Measurements from ENCODE around the gene CNIH1. TPM values are rescaled to one million over a fixed set of nuclear protein-coding genes. Genes with fewer than 3 reads are reported as not detected.
A peak's percentile ranks its signal among the peaks of the same experiment; 100 is the strongest.
"Not testable (repeated sequence)": the region's sequence is repeated elsewhere in the genome, so short reads cannot be mapped to it uniquely, and the experiment has no call there.

The CNIH1 gene
- total and polyA plus RNA-seq, 2 of the 13 experiments (the other 11 are each of a cell fraction or from before 2014, with no cell fraction given), result 166 to 421 TPM

- H2AFZ ChIP-seq (ENCODE audit: low read length); H3K4me3 ChIP-seq (replicated peaks in 1 of 3; ENCODE audit: insufficient read depth in 1 of 3, low read depth in 2 of 3, low read length in 3 of 3); in situ Hi-C loops (cut with HindIII; ENCODE audit: extremely low pct_ligation_motif_present, low pct_unique_long_range_greater_than_20kb); FAIRE-seq; H3K27me3 ChIP-seq (ENCODE audit: control insufficient read depth in 1 of 2, insufficient read depth in 2 of 2, low read length in 2 of 2); H3K27ac ChIP-seq (ENCODE audit: extremely low read length, insufficient read depth, low read length); CTCF ChIA-PET (ENCODE audit: low intra/inter-chr PET ratio, low total read pairs); BruUV-seq (replicated peaks); DNase-seq (ENCODE audit: low spot score); H3K9me3 ChIP-seq (ENCODE audit: low read length); ATAC-seq; intact Hi-C loops (cut with micrococcal nuclease; ENCODE audit: unreplicated experiment); H3K9ac ChIP-seq (ENCODE audit: insufficient read depth, low read depth, low read length): not testable (repeated sequence)
- Histone ChIP-seq H3K79me2 (ENCODE audit: insufficient read depth, low read length) (peaks cover 78% of the 10 kb centered on the region), H3K4me1 (ENCODE audit: insufficient read depth, low read length) (peaks cover 79% of the 10 kb centered on the region), H3K4me2 (ENCODE audit: low read depth, low read length) (peak overlapping the region; percentile 81; the same call in 1 of the 2 replicates), H3K36me3 (replicated peaks in 1 of 2; ENCODE audit: control insufficient read depth in 1 of 2, insufficient read depth in 2 of 2, low read length in 2 of 2) (peaks cover 1 to 27% of the 10 kb centered on the region in 2 experiments; a peak in 4 of 5 replicates), H4K20me1 (ENCODE audit: insufficient read depth, low read length) (peaks cover 14% of the 10 kb centered on the region)
- TF ChIP-seq, protein P1, sequence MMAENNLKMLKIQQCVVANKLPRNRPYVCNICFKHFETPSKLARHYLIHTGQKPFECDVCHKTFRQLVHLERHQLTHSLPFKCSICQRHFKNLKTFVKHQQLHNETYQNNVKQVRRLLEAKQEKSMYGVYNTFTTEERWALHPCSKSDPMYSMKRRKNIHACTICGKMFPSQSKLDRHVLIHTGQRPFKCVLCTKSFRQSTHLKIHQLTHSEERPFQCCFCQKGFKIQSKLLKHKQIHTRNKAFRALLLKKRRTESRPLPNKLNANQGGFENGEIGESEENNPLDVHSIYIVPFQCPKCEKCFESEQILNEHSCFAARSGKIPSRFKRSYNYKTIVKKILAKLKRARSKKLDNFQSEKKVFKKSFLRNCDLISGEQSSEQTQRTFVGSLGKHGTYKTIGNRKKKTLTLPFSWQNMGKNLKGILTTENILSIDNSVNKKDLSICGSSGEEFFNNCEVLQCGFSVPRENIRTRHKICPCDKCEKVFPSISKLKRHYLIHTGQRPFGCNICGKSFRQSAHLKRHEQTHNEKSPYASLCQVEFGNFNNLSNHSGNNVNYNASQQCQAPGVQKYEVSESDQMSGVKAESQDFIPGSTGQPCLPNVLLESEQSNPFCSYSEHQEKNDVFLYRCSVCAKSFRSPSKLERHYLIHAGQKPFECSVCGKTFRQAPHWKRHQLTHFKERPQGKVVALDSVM (CRISPR knock-in tag; IDR thresholded peaks at IDR 0.05), result 0 out of 2 replicates have a peak, but pooled peaks have one; percentile 37
- WGBS (ENCODE audit: low lambda C conversion rate), result 86% methylated on average over 4 of the region's 4 CpGs
- POLR2A ChIA-PET, result interaction anchor here (1.1 to 1.2 kb wide), 2 partner anchors 16 to 84 kb away, joined by 3 read pairs; no protein-coding TSS in a partner anchor
These were observed 3.2 kb downstream of the CNIH1 start for GRCh38 chr14:54437954-54438353.

DNA sequence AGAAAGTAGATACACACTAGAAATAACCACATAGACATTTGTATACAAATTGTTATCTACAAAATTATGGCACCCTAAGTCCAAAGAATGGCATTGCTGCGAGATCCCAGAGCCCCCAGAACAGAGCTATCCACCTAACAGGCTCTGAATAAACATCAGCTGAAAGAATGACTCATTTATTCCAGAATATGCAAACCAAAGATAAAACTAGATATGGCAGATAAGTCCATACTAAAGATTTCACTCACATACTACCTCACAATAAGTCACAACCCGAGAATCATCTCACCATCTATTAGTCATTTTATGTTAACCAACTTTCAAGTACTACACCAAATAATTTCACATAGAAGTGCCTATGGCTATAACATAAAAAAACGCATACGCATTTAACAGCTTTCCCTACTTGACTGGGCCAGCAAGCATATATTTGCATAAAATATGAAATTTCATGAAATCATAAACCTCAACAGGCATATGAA lies 5.6 kb downstream of the CNIH1 start:
- Histone ChIP-seq H4K20me1 (ENCODE audit: insufficient read depth, low read length) (peaks cover 18% of the 10 kb centered on the region), H3K9ac (ENCODE audit: insufficient read depth, low read depth, low read length) (no peak overlapping the region), H3K36me3 (replicated peaks in 1 of 2; ENCODE audit: control insufficient read depth in 1 of 2, insufficient read depth in 2 of 2, low read length in 2 of 2) (peaks cover 1 to 39% of the 10 kb centered on the region in 2 experiments; a peak in 4 of 5 replicates), H3K4me3 (replicated peaks in 1 of 3; ENCODE audit: insufficient read depth in 1 of 3, low read depth in 2 of 3, low read length in 3 of 3) (no peak overlapping the region), H3K4me2 (ENCODE audit: low read depth, low read length) (no peak overlapping the region), H2AFZ (ENCODE audit: low read length) (no peak overlapping the region), H3K27ac (ENCODE audit: extremely low read length, insufficient read depth, low read length) (peak overlapping the region; percentile 25), H3K4me1 (ENCODE audit: insufficient read depth, low read length) (peaks cover 80% of the 10 kb centered on the region), H3K9me3 (ENCODE audit: low read length) (no peaks in the 10 kb centered on the region), H3K79me2 (ENCODE audit: insufficient read depth, low read length) (peaks cover 100% of the 10 kb centered on the region), H3K27me3 (ENCODE audit: control insufficient read depth in 1 of 2, insufficient read depth in 2 of 2, low read length in 2 of 2) (no peaks in the 10 kb centered on the region; a peak in 1 of 5 replicates)
- FAIRE-seq (no peak), ATAC-seq (no peak), DNase-seq (ENCODE audit: low spot score) (no peak)
- in situ Hi-C loops (cut with HindIII; ENCODE audit: extremely low pct_ligation_motif_present, low pct_unique_long_range_greater_than_20kb) (no loop called here), intact Hi-C loops (cut with micrococcal nuclease; ENCODE audit: unreplicated experiment) (no loop called here)
- CTCF ChIA-PET (ENCODE audit: low intra/inter-chr PET ratio, low total read pairs), result no interaction called here
- BruUV-seq (replicated peaks), result no TSS peak
- WGBS (ENCODE audit: low lambda C conversion rate), result 92% methylated on average over 4 of the region's 4 CpGs
- POLR2A ChIA-PET, result interaction anchor here (1.2 to 1.8 kb wide), 2 partner anchors 11 to 39 kb away, joined by 3 to 6 read pairs; partner anchors contain the start of gene CDKN3
- TF ChIP-seq PHF5A (CRISPR knock-in tag; IDR thresholded peaks at IDR 0.05; ENCODE audit: low read depth, unreplicated experiment) (no peak), MEIS1 (CRISPR knock-in tag; IDR thresholded peaks at IDR 0.05; ENCODE audit: borderline replicate concordance) (no peak), KLF12 (CRISPR knock-in tag; IDR thresholded peaks at IDR 0.05; ENCODE audit: borderline replicate concordance) (no peak), ZNF7 (CRISPR knock-in tag; IDR thresholded peaks at IDR 0.05) (no peak), ZBTB8A (CRISPR knock-in tag; IDR thresholded peaks at IDR 0.05; ENCODE audit: borderline replicate concordance, low read depth) (no peak), SUZ12 (IDR thresholded peaks at IDR 0.05; ENCODE audit: low read depth, low read length) (no peak), ZNF530 (CRISPR knock-in tag; IDR thresholded peaks at IDR 0.05; ENCODE audit: low read depth) (no peak), POLR2G (IDR thresholded peaks at IDR 0.05; ENCODE audit: low read depth, low read length) (no peak), MIER2 (CRISPR knock-in tag; IDR thresholded peaks at IDR 0.05) (no peak), ZFAT (CRISPR knock-in tag; conservative IDR thresholded peaks at IDR 0.05) (no peak), ZFP36L2 (CRISPR knock-in tag; IDR thresholded peaks at IDR 0.05) (no peak), ZNF383 (CRISPR knock-in tag; IDR thresholded peaks at IDR 0.05; ENCODE audit: borderline replicate concordance) (no peak)
- TF ChIP-seq, protein P2, sequence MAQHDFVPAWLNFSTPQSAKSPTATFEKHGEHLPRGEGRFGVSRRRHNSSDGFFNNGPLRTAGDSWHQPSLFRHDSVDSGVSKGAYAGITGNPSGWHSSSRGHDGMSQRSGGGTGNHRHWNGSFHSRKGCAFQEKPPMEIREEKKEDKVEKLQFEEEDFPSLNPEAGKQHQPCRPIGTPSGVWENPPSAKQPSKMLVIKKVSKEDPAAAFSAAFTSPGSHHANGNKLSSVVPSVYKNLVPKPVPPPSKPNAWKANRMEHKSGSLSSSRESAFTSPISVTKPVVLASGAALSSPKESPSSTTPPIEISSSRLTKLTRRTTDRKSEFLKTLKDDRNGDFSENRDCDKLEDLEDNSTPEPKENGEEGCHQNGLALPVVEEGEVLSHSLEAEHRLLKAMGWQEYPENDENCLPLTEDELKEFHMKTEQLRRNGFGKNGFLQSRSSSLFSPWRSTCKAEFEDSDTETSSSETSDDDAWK (CRISPR knock-in tag; IDR thresholded peaks at IDR 0.05), result no peak

All from HepG2 (cell line).